Suprapubic skin (tissue), 3 donors: ENCODE measurements around the gene HNRNPA2B1.

Experiments used
- CTCF ChIP-seq, 2 donors: fragments of 200-600 bp in 1 of 2; fragments of 450-650 bp in 1 of 2; sonication (generic) in 1 of 2; IDR thresholded peaks; one replicate each; pipeline ENCODE4 v1.5.1; 2016 to 2019; ENCODE audit warnings: antibody characterized with exemption in 2 of 2, mild to moderate bottlenecking in 1 of 2, moderate library complexity in 1 of 2
- POLR2AphosphoS5 ChIP-seq, 3 donors: sonication (generic); formaldehyde crosslinking; IDR thresholded peaks; one replicate each; pipeline ENCODE4 v1.6.1; 2017; ENCODE audit warnings: antibody characterized with exemption in 3 of 3

DNA sequence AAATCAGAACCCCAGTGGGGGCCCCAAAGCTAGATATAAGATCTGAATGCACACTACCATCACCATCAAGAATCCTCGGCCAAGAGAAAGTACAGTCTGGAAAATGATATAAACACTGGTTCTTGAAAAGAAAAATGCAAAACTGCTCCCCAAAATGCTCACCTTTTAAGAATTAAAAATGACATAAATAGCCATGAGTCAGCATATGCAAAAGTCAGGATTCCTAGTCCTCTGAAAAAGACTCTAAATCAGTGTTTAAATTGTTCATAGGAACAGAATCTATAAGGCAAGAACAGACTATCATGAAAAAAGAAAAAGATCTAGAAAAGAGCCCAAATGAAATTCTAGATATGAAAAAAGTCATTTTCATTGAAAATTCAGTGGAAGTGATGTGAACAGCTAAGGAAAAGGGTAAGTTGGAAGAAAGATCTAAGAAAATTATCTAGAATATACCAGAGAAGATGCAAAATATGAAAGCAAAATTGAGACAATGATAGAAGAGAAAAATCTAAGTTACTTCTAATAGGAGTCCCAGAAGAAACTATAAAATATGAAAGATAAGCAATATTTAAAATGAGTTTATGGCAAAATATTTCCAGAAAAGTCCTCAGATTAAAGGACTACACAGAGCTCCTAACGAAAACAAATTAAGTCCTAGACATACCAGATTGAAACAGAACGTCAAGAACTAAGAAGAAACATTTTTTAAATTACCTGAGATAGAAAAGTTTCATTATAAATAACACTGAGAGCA, 18.9 kb downstream of the HNRNPA2B1 start:
- TF ChIP-seq CTCF (IDR thresholded peaks at IDR 0.05), result no peak
- TF ChIP-seq POLR2AphosphoS5 (IDR thresholded peaks at IDR 0.05), result no peak
